TTC549 (cell line): ENCODE measurements around the gene VAV3.

ENCODE experiments used
- FAIRE-seq: peaks from 2 replicates; lab custom pipeline; 2012; peaks lifted over from hg19 to GRCh38; lab: Jason Lieb, UNC

The VAV3 gene

DNA sequence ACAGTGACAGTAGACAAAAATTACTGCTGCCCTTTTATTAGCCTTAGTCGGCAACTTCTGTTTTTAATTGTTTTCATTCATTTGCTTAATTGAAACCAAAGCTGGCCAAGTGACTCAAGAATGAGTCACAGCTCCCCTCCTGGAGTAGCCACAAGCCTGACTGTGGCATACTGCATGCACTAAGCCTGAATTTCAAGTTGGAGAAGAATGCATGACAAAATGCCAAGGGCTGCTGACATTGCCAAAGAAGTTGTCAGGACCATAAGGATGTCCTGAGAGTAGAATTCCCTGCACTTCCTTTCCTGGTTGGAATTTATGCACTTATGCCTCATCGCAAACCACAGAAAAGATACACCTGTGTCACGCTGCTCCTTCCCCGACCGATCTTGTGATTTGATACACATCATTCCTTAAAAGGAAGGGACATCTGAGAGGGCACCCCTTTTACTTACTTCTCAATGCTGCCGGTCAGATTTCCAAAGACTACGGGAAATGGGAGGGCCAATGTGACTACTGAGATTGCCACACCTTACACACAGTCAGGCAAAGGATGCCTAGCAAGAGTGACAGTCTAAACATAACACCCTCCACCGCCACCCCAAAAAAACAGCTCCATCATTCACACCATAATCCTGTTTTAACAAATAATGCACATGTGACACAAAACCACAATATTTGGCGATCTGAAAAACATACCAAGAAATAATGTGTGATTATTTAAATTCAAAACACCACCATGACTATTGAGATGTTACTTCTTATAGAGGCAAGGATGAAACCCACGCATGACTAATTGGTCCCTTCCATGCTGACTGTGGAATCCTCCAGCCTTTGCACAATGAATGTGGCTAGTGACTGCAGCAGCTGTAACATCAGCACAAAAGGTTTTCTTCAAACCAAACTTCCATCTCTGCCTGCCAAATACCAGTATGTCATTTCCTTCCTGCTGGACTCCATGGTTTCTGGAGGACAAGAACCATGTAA is 28.2 kb downstream of the VAV3 start:
- no peak for FAIRE-seq

- no peak for FAIRE-seq
These were observed 29.4 kb downstream of the VAV3 start for GRCh38 chr1:107935396-107936064.

DNA sequence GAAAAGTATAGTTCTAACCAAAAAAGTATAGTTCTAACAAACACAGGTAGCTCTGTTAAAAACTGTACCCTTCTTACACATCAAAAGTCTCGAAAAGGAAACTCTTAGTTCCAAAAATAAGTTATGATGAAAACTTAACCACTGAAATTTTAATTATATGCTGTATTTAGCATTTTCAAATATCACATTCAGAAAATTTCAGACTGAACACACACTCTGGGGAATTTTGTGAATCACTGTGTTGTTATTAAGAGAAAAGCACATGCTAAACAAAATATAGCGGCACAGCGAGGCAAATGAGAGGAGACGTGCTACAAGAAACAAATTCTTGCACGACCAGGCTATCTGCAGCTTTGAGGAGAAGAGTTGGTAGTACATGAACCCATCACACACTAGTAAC is 30.4 kb downstream of the VAV3 start:
- FAIRE-seq: no peak

GRCh38 chr1:107933736-107934135 is 31.2 kb downstream of the VAV3 start:
- no peak for FAIRE-seq

DNA sequence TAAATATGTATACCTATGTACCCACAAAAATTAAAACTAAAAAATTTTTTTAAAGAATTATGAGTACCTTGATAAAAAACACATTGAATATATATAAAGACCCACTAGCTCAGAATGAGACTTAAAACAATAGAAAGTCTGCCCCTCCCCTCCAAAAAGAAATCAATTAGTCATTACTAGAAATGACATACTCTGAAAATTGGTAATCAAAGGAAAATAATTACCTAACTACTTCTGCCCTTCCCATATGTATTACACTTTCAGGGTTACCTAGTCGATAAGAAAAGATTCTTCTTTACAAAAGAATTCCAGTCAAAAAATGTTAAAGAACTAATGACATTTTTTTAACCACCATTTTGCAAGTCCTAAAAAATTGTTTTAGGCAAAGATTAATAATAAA is 34.7 kb downstream of the VAV3 start:
- FAIRE-seq: no peak

DNA sequence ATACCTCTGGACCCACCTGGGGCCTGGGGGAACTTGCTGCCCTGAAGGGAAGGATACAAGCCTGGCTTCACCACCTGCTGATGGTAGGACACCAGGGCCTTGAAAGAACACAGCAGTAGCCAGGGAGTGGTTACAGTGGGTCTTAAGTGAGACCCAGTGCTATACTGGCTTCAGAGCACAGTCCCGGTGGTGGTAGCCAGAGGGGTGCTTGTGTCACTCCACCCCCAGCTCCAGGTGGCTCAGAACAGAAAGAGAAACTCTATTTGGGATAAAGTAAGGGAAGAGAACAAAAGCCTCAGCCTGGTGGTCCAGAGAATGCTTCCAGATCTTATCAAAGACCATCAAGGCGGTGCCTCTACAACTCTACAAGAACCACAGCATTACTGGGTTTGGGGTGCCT is 37.2 kb downstream of the VAV3 start:
- no peak for FAIRE-seq

DNA sequence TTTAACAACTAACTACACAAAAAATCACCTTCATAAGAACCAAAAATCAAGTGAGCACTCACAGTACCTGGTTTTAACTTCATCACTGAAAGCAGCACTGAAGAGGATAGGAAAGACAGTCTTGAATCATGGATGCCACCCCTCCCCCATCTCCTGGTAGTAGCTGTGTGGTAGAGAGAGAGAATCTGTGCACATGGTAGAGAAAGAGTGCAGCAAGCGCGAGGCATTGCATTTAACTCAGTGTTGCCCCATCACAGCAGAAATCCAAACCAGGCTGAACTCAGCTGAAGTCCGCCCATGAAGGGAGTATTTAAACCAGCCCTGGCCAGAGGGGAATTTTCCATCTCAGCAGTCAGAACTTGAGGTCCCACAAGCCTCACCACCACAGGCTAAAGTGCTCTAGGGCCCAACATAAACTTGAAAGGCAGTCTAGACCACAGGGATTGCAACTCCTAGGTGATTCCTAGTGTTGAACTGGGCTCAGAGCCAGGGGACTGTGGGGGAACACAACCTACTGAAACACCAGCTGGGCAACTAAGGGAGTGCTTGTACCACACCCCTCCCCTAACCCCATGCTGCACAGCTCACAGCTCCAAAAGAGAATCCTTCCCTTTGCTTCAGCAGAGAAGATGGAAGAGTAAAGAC is 38.4 kb downstream of the VAV3 start:
- no peak for FAIRE-seq

DNA sequence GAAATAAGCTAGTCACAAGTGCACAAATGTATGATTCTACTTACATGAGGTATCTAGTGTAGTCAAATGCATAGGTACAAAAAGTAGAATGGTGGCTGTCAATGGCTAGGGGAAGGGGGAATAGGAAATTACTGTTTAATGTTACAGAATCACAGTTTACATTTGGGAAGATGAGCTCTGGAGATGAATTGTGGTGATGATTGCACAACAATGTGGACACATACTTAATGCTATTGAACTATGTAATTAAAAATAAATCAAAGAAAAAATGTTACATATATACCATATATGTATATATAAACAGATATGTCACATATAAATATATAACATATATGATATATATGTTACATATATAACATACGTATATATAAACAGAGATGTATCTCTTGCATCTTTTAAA is 39.4 kb downstream of the VAV3 start:
- no peak for FAIRE-seq

DNA sequence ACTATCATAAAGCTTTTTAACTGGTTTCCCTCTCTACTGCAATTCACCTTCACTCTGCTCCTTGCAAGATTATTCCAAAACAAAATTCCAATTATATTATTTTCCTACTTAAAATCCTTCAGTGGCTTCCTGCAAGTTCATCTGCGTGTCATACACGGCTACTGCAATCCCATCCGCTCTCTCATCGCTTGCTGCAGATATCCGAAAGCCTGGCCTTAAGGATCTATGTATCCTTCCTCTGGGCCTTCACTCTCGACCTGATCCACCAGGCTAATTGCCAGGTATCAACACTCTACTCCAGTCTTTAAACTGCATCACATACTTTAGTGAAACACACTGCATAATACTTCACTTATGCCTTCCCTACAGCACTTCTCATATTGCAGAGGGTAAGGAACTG is 44.0 kb downstream of the VAV3 start:
- no peak for FAIRE-seq

GRCh38 chr1:107920561-107920960 is 44.4 kb downstream of the VAV3 start:
- no peak for FAIRE-seq

- no peak for FAIRE-seq
These were observed 45.0 kb downstream of the VAV3 start for GRCh38 chr1:107919953-107920352.

GRCh38 chr1:107914119-107914765 is 50.7 kb downstream of the VAV3 start:
- FAIRE-seq: no peak

GRCh38 chr1:107912656-107913055 is 52.3 kb downstream of the VAV3 start:
- FAIRE-seq: no peak

GRCh38 chr1:107900090-107900945 is 64.7 kb downstream of the VAV3 start:
- FAIRE-seq: no peak

GRCh38 chr1:107899655-107900054 is 65.3 kb downstream of the VAV3 start:
- FAIRE-seq: no peak

GRCh38 chr1:107897438-107898345 is 67.3 kb downstream of the VAV3 start:
- no peak for FAIRE-seq

DNA sequence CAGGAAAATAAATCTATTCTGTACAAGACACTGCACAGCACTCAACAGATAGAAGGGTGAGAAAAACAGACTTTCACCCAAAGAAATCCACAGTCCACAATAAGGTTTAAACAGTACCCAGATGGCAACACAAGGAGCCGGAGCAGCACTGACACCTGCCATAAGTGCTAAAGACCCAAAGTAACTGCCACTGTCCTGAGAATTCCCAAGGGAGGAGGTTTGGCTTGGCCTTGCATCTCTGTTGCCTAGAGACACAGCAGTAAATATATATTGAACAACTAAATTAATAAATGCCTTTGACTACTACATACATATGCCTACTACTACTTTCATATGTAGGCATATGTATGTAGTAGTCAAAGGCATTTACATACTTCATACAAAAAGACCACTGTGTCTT is 68.0 kb downstream of the VAV3 start:
- FAIRE-seq: no peak

DNA sequence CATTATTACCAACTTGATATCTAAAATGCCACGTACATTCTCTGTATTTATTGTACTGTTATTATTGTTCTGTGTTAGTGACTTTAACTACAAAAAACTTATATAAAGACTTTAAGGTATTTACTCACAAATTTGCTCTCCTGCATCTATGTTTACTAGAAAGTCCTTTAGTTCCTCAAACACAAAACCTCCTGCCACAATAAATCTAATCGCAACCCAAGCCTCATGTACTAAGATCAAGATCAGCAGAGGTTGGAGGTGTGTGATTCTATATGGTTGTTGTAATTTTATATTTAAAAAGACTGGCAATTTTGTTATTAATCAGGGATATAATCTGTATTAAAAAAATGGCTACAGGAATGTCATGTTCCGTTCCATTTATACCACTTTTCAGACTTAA is 68.6 kb downstream of the VAV3 start:
- FAIRE-seq: no peak

DNA sequence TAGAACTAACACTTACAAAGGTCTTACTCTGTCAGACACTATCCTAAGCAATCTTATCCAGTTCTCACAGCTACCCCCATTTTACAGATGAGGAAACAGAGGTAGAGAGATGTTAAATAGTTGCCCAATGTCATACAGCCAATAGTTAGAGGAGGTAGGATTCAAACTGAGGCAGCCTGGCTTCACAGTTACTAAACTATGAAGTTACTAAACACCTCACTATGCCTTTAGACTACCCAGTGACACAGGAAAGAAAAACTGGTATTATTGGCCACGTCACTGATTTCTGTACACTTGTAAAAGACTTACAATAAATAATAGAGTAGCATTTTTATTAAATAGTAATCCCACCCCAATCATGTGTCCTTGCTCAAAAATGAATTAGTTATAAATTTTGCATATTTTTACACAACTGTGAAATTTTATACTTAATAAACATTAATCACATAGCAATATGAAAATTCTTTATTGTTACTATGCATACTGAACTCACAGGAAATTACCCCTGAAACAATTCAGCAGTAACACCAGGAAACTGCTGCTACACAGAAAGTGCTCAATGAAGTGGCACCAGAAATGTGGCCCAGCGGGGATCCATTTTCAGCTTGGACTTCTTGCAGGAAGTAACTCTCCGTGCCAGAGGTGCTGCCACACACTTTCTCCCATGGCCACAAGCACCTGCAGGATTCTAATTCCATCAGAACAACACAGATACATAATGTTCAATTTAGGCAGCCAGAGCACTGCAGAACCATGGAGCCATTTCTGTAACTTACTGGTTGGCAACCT is 69.4 kb downstream of the VAV3 start:
- FAIRE-seq: no peak

- FAIRE-seq: no peak
These were observed 70.4 kb downstream of the VAV3 start for GRCh38 chr1:107894605-107895004.
